NCI-H748 (cell line): Measurements from ENCODE around the gene HDAC1.
A peak's percentile ranks its signal among the peaks of the same experiment; 100 is the strongest.

Experiments
- DNase-seq: peaks from one replicate; lab custom pipeline; 2025; ENCODE audit not compliant: unreplicated experiment; lab: John Stamatoyannopoulos, UW

HDAC1 gene

GRCh38 chr1:32321712-32322291 is 29.9 kb downstream of the HDAC1 start:
- no peak for DNase-seq

GRCh38 chr1:32327204-32327603 is 35.3 kb downstream of the HDAC1 start:
- no peak for DNase-seq

GRCh38 chr1:32329931-32330466 is 38.1 kb downstream of the HDAC1 start:
- no peak for DNase-seq

GRCh38 chr1:32330558-32331151 is 38.8 kb downstream of the HDAC1 start:
- no peak for DNase-seq

- DNase-seq, result no peak
Measured at GRCh38 chr1:32331549-32331948, 39.7 kb downstream of the HDAC1 start.

- DNase-seq, result peak; percentile 33
Measured at GRCh38 chr1:32332290-32333079, 40.6 kb downstream of the HDAC1 start.

- no peak for DNase-seq
Measured at GRCh38 chr1:32333251-32333963, 41.5 kb downstream of the HDAC1 start.

GRCh38 chr1:32334274-32334861 is 42.5 kb downstream of the HDAC1 start:
- no peak for DNase-seq

GRCh38 chr1:32334864-32335534 is 43.1 kb downstream of the HDAC1 start:
- DNase-seq, result peak; percentile 62

- no peak for DNase-seq
Measured at GRCh38 chr1:32335535-32335789, 43.6 kb downstream of the HDAC1 start.

- peak; percentile 81 for DNase-seq
Measured at GRCh38 chr1:32335790-32336590, 44.1 kb downstream of the HDAC1 start, which contains the start of gene MARCKSL1. Gene MARCKSL1, minus strand, starts transcription at chr1:32336233. Its CDS starts 200 bp downstream, at chr1:32336033.

GRCh38 chr1:32336591-32336932 is 44.7 kb downstream of the HDAC1 start:
- DNase-seq, result no peak

GRCh38 chr1:32336963-32337675 is 45.2 kb downstream of the HDAC1 start:
- no peak for DNase-seq

- DNase-seq, result peak; percentile 38
Measured at GRCh38 chr1:32337855-32338636, 46.2 kb downstream of the HDAC1 start.

GRCh38 chr1:32338637-32339145 is 46.8 kb downstream of the HDAC1 start:
- no peak for DNase-seq

GRCh38 chr1:32339363-32339978 is 47.6 kb downstream of the HDAC1 start:
- no peak for DNase-seq

- no peak for DNase-seq
Measured at GRCh38 chr1:32341186-32341757, 49.4 kb downstream of the HDAC1 start.

- no peak for DNase-seq
Measured at GRCh38 chr1:32341971-32342370, 50.1 kb downstream of the HDAC1 start.
